SK-N-SH (cell line): ENCODE results near the gene TCEAL4. TPM values are rescaled to one million over a fixed set of nuclear protein-coding genes. Genes with fewer than 3 reads are reported as not detected.

Source experiments
- CTCF ChIA-PET: fragments of 300-600, 350-600 bp; formaldehyde crosslinking; extraction: SDS; loops from one replicate; lab custom pipeline; 2021; lab: Yijun Ruan, JAX
- POLR2A ChIA-PET: fragments of 350-600 bp; sonication (Branson Sonifier 250); formaldehyde crosslinking; extraction: SDS; loops from one replicate; lab custom pipeline; 2020; ENCODE audit warnings: antibody characterized with exemption, inconsistent platforms; lab: Yijun Ruan, JAX
- DNase-seq: peaks from one replicate; pipeline ENCODE4 v3.0.0; 2012
- H2AFZ ChIP-seq: fragments of 200-600 bp; sonication (generic); 2 replicates; pipeline ENCODE4 v1.8.1; 2016; ENCODE audit warnings: antibody characterized with exemption, mild to moderate bottlenecking, low read depth
- H3F3A ChIP-seq: fragments of 200-600 bp; sonication (generic); replicated peaks from 2 replicates; pipeline ENCODE3; 2016; ENCODE audit warnings: antibody characterized with exemption, mild to moderate bottlenecking; ENCODE audit not compliant: insufficient read depth
- H3K27ac ChIP-seq, 2 experiments: fragments of 200-500 bp in 1 of 2; fragments of 200-600 bp in 1 of 2; sonication (Bioruptor generic) in 1 of 2; sonication (generic), shearing (Covaris generic) in 1 of 2; 2 replicates each; pipeline versions ENCODE4 v1.5.1 to v1.6.1; 2014 to 2016; ENCODE audit warnings: low read depth in 2 of 2, inconsistent platforms in 1 of 2, low read length in 1 of 2, mild to moderate bottlenecking in 1 of 2, mixed read lengths in 1 of 2
- H3K27me3 ChIP-seq: fragments of 200-600 bp; sonication (generic), shearing (Covaris generic); 2 replicates; pipeline ENCODE4 v1.6.1; 2016; ENCODE audit warnings: mixed run types; ENCODE audit not compliant: insufficient read depth
- H3K36me3 ChIP-seq, 2 experiments: fragments of 200-500 bp in 1 of 2; fragments of 200-600 bp in 1 of 2; sonication (Bioruptor generic) in 1 of 2; sonication (generic) in 1 of 2; replicated peaks in 1 of 2; 2 replicates each; pipeline versions ENCODE3 to v1.5.1; 2014 to 2016; ENCODE audit warnings: low read length in 1 of 2, mild to moderate bottlenecking in 1 of 2; ENCODE audit not compliant: insufficient read depth in 2 of 2, control insufficient read depth in 1 of 2
- H3K4me1 ChIP-seq, 2 experiments: fragments of 200-500 bp in 1 of 2; fragments of 200-600 bp in 1 of 2; sonication (Bioruptor generic) in 1 of 2; sonication (generic), shearing (Covaris generic) in 1 of 2; 2 replicates each; pipeline versions ENCODE4 v1.5.1 to v1.6.1; 2014 to 2016; ENCODE audit warnings: low read depth in 1 of 2, low read length in 1 of 2, mixed run types in 1 of 2; ENCODE audit not compliant: insufficient read depth in 2 of 2, control insufficient read depth in 1 of 2
- H3K4me2 ChIP-seq: fragments of 200-600 bp; sonication (generic), shearing (Covaris generic); 2 replicates; pipeline ENCODE4 v1.6.1; 2017; ENCODE audit warnings: mixed run types
- H3K4me3 ChIP-seq, 2 experiments: fragments of 200-500 bp in 1 of 2; fragments of 200-600 bp in 1 of 2; sonication (Bioruptor generic) in 1 of 2; sonication (generic), shearing (Covaris generic) in 1 of 2; 2 replicates each; pipeline versions ENCODE4 v1.5.1 to v1.8.1; 2014 to 2016; ENCODE audit warnings: low read depth in 2 of 2, inconsistent platforms in 1 of 2, low read length in 1 of 2, mild to moderate bottlenecking in 1 of 2, mixed read lengths in 1 of 2, moderate library complexity in 1 of 2
- H3K79me2 ChIP-seq: fragments of 200-600 bp; sonication (generic); 2 replicates; pipeline ENCODE4 v1.8.1; 2017; ENCODE audit warnings: mild to moderate bottlenecking; ENCODE audit not compliant: insufficient read depth
- H3K9ac ChIP-seq: fragments of 200-600 bp; sonication (generic); 2 replicates; pipeline ENCODE4 v1.6.1; 2017; ENCODE audit warnings: mixed run types
- H3K9me2 ChIP-seq: fragments of 200-600 bp; sonication (generic); 2 replicates; pipeline ENCODE4 v1.6.1; 2017; ENCODE audit warnings: mixed run types
- H3K9me3 ChIP-seq: fragments of 200-600 bp; sonication (generic); 2 replicates; pipeline ENCODE4 v1.6.1; 2017; ENCODE audit warnings: mixed run types, mild to moderate bottlenecking, moderate library complexity
- H4K20me1 ChIP-seq: fragments of 200-600 bp; sonication (generic); 2 replicates; pipeline ENCODE4 v1.6.1; 2017; ENCODE audit warnings: mild to moderate bottlenecking, mixed run types; ENCODE audit not compliant: insufficient read depth
- CTCF ChIP-seq: fragments of 200-600 bp; sonication (generic); IDR thresholded peaks from 2 replicates; pipeline ENCODE4 v1.6.1; 2017; ENCODE audit warnings: antibody characterized with exemption, mild to moderate bottlenecking, moderate library complexity
- EP300 ChIP-seq, 2 experiments: IDR thresholded peaks; 2 replicates each; pipeline versions ENCODE4 v1.4.0 to v1.6.1; 2012; ENCODE audit warnings: borderline replicate concordance in 1 of 2, low read depth in 1 of 2, low read length in 1 of 2
- EZH2phosphoT487 ChIP-seq: fragments of 200-600 bp; sonication (generic); IDR thresholded peaks from 2 replicates; pipeline ENCODE4 v1.6.1; 2017; ENCODE audit warnings: low read depth, mixed run types, mild to moderate bottlenecking, antibody characterized with exemption, moderate library complexity, borderline replicate concordance
- GATA2 ChIP-seq: sonication (generic); formaldehyde crosslinking; IDR thresholded peaks from 2 replicates; pipeline ENCODE4 v1.5.0; 2020; ENCODE audit warnings: mild to moderate bottlenecking, missing genetic modification reagents
- MXI1 ChIP-seq: IDR thresholded peaks from 2 replicates; pipeline ENCODE4 v1.6.1; 2012; ENCODE audit warnings: mild to moderate bottlenecking, low read depth, low read length, improper control_type of control experiment
- NRF1 ChIP-seq: IDR thresholded peaks from 2 replicates; pipeline ENCODE4 v1.6.1; 2012; ENCODE audit warnings: low read depth, mild to moderate bottlenecking, low read length
- RCOR1 ChIP-seq: fragments of 150-350 bp; IDR thresholded peaks from 2 replicates; pipeline ENCODE4 v1.6.1; 2017; ENCODE audit warnings: antibody characterized with exemption, low read length
- REST ChIP-seq: IDR thresholded peaks from 2 replicates; pipeline ENCODE4 v1.6.1; 2012; ENCODE audit warnings: mild to moderate bottlenecking, low read depth, low read length, moderate library complexity
- TCF12 ChIP-seq: IDR thresholded peaks from 2 replicates; pipeline ENCODE4 v1.4.0; 2012
- YY1 ChIP-seq: IDR thresholded peaks from 2 replicates; pipeline ENCODE4 v1.4.0; 2012; ENCODE audit warnings: low read depth, mild to moderate bottlenecking
- ZBTB33 ChIP-seq: IDR thresholded peaks from 2 replicates; pipeline ENCODE4 v1.4.0; 2012; ENCODE audit warnings: low read depth, borderline replicate concordance
- WGBS: methylation state at CpG from one replicate; pipeline ENCODE4 v1.1.6; 2017; ENCODE audit warnings: low lambda C conversion rate; 5-methylcytosine and 5-hydroxymethylcytosine counted together
- polyA plus RNA-seq, 3 experiments: library from polyadenylated mRNA; depleted of rRNA; stranded (reverse); fragments of >200 nt; gene quantifications; 2 replicates each; pipeline ENCODE4 v1.2.3, GENCODE V29; 2012

The TCEAL4 gene
- polyA plus RNA-seq, 1 of the 3 experiments (the other 2 are of a cell fraction) = 39.1 TPM

GRCh38 chrX:103571726-103572125, 13.6 kb upstream of the TCEAL4 start:
- H3K36me3 ChIP-seq = no peaks in the 10 kb centered on the region
- ChIA-PET CTCF (no interaction called here), POLR2A (no interaction called here)
- DNase-seq = no peak
- 63% methylated on average over 4 of the region's 4 CpGs for WGBS
- H3K4me3 ChIP-seq = no peak overlapping the region
- H3F3A ChIP-seq = no peaks in the 10 kb centered on the region
- H3K9me3 ChIP-seq = no peaks in the 10 kb centered on the region
- H4K20me1 ChIP-seq = no peaks in the 10 kb centered on the region
- TF ChIP-seq CTCF = no peak
- TF ChIP-seq TCF12 = no peak
- no peak for TF ChIP-seq EZH2phosphoT487
- TF ChIP-seq REST = no peak
- no peak for TF ChIP-seq GATA2
- no peak for TF ChIP-seq NRF1
- no peak for TF ChIP-seq YY1
- no peak for TF ChIP-seq MXI1
- no peak for TF ChIP-seq RCOR1
- no peak for TF ChIP-seq ZBTB33
- TF ChIP-seq EP300 (IDR thresholded peaks at IDR 0.05; ENCODE audit: borderline replicate concordance in 1 of 2, low read depth in 1 of 2, low read length in 1 of 2) = no peak
- no peaks in the 10 kb centered on the region for H3K4me1 ChIP-seq
- H3K9me2 ChIP-seq = no peaks in the 10 kb centered on the region
- no peak overlapping the region for H3K4me2 ChIP-seq
- no peak overlapping the region for H3K27ac ChIP-seq
- no peaks in the 10 kb centered on the region for H3K79me2 ChIP-seq
- no peak overlapping the region for H2AFZ ChIP-seq
- H3K27me3 ChIP-seq = no peaks in the 10 kb centered on the region
- H3K9ac ChIP-seq = no peak overlapping the region
